ENCODE measurements around the gene ZNRF4.

DNA sequence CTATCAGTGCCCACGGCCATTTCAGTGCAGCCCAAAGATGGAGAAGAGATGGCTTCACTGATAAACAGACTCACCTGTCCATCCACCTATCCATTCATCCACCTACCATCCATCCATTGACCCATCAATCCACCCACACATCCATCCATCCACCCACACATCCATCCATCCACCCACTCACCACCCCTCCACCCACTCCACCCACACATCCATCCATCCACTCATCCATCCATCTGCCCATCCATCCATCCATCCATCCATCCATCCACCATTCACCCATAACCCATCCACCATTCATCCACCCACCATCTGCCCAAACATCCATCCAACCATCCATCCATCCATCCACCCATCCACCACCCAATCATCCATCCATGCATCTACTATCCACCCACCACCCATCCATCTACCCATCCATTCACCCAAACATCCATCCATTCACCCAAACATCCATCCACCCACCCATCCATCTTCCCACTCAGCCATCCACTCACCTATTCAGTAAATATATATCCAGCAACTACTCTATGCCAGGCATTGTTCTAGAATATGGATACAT, 31.6 kb upstream of the ZNRF4 start:
- TF ChIP-seq YY1 (IDR thresholded peaks at IDR 0.05; ENCODE audit: insufficient read depth, insufficient read length) (no peak), SUZ12 (IDR thresholded peaks at IDR 0.05; ENCODE audit: extremely low read depth, insufficient read depth, insufficient read length) (no peak), ZNF274 (IDR thresholded peaks at IDR 0.05; ENCODE audit: low read depth, low read length) (no peak)

Measured in NT2/D1 (cell line).